ENCODE data around the gene MLLT3.

MLLT3 gene

DNA sequence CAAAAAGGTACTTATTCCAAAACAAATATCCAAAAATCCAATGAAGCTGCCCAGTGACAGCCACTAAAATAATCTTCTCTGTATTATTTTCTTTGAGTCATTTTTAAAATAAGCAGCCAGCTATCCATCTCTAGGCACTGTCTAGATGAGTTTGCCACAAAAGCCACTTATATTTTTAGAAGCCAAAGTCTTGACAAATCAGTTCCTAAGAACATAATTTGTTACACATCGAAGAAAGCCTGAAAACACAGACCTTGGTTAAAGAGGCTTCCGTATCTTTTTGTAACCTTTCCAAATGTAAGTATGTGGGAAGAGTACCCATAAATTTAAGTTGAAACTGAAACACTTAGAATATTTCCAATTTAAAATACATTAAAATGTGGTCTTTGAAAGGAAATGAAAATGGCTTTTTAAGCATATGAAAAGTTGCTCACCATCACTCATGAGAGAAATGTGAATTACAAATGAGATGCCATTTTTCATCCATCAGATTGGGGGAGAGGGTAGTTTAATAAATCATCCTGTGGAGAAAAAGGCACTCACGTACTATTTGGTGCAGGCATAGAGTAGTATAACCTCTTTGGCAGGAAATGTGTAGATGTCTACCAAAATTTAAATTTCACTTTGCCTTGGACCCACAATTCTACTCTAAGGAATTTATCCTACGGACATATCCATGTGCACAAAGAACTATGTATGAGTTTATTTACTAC, 180.4 kb downstream of the MLLT3 start:
- TF ChIP-seq TAF1 (IDR thresholded peaks at IDR 0.05; ENCODE audit: borderline replicate concordance, insufficient read depth, low read length) (no peak), SIN3A (IDR thresholded peaks at IDR 0.05; ENCODE audit: borderline replicate concordance, insufficient read depth, low read length) (no peak), POLR2AphosphoS5 (IDR thresholded peaks at IDR 0.05; ENCODE audit: low read depth, low read length) (no peak), FOXP2 (optimal IDR thresholded peaks at IDR 0.05; ENCODE audit: borderline replicate concordance, extremely low read depth, extremely low read length, insufficient read depth) (no peak)
- TF ChIP-seq, protein P1, sequence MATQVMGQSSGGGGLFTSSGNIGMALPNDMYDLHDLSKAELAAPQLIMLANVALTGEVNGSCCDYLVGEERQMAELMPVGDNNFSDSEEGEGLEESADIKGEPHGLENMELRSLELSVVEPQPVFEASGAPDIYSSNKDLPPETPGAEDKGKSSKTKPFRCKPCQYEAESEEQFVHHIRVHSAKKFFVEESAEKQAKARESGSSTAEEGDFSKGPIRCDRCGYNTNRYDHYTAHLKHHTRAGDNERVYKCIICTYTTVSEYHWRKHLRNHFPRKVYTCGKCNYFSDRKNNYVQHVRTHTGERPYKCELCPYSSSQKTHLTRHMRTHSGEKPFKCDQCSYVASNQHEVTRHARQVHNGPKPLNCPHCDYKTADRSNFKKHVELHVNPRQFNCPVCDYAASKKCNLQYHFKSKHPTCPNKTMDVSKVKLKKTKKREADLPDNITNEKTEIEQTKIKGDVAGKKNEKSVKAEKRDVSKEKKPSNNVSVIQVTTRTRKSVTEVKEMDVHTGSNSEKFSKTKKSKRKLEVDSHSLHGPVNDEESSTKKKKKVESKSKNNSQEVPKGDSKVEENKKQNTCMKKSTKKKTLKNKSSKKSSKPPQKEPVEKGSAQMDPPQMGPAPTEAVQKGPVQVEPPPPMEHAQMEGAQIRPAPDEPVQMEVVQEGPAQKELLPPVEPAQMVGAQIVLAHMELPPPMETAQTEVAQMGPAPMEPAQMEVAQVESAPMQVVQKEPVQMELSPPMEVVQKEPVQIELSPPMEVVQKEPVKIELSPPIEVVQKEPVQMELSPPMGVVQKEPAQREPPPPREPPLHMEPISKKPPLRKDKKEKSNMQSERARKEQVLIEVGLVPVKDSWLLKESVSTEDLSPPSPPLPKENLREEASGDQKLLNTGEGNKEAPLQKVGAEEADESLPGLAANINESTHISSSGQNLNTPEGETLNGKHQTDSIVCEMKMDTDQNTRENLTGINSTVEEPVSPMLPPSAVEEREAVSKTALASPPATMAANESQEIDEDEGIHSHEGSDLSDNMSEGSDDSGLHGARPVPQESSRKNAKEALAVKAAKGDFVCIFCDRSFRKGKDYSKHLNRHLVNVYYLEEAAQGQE (IDR thresholded peaks at IDR 0.05; ENCODE audit: insufficient read depth in 1 of 2, low read depth in 2 of 2, low read length in 2 of 2), result no peak

DNA sequence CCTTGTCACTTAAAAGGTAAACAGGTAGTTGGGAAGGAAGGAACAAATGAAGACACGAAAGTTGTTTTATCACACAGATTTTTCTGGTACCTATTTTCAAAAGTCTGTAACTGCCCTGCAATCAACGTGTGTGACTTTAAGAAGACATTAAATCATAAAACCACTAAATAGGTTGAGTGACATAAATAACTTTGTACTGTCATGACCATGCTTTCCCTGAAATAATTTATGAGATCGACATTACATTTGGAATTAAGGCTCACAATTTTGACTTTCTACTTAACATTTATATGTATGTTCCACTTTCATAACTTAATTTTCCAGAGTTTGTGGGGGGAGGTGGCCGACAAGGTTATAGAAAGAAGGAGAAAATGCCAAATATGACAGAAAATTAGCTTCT, 181.1 kb downstream of the MLLT3 start:
- TF ChIP-seq SIN3A (IDR thresholded peaks at IDR 0.05; ENCODE audit: borderline replicate concordance, insufficient read depth, low read length), result no peak
- TF ChIP-seq POLR2AphosphoS5 (IDR thresholded peaks at IDR 0.05; ENCODE audit: low read depth, low read length), result no peak

DNA sequence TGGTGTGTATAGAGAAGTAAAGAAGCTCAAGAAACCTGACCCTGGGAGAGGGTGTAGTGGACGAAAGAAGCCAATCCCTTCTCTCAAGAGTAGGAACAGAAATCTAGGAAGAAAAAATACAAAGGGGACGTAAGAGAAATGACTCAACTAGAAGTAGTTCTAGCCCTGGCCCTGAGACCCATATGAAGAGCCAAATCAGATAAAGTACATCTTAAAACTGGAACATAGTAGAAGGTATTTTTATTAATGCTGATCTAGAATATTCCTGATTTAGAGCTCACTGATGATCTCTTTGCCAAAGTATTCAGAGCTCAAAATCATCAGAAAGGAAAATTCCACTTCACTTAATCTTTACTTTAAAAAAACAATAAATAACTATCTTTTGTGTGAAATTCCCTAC, 184.8 kb downstream of the MLLT3 start:
- TF ChIP-seq TAF1 (IDR thresholded peaks at IDR 0.05; ENCODE audit: borderline replicate concordance, insufficient read depth, low read length) (no peak), POLR2AphosphoS5 (IDR thresholded peaks at IDR 0.05; ENCODE audit: low read depth, low read length) (no peak), SIN3A (IDR thresholded peaks at IDR 0.05; ENCODE audit: borderline replicate concordance, insufficient read depth, low read length) (no peak), FOXP2 (optimal IDR thresholded peaks at IDR 0.05; ENCODE audit: borderline replicate concordance, extremely low read depth, extremely low read length, insufficient read depth) (no peak)
- TF ChIP-seq, protein P1 (IDR thresholded peaks at IDR 0.05; ENCODE audit: insufficient read depth in 1 of 2, low read depth in 2 of 2, low read length in 2 of 2), result no peak

DNA sequence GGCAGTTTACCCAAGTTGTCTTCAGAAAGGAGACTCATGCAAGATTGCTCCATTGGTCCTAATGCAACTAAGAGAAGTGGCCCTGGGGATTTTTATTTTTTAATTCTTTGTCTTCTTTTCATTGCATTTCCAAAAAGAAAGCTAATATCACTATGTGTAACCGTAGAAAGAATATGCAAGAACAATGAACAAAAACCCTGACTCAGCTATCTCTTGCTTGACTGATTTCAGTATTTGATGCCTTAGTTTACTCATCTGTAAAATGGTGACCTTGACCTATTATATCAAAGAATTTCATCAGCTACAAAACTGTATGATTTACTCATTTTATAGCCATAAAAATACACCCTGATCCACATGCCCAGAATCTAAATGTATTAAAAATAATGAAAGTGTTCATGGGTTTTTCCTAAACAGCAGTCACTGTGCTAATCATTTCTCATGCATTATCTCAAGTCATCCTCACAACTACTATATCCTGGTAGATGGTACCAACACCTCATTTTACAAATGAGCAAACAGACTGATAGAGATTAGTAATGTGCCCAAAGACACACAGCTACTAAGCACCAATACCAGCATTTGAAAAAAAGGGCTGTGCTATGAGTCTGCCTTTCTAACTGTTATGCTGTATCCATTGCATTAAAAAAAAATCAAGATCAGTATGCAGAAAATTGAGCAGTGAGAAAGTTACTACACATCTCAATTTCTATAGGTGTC, 185.7 kb downstream of the MLLT3 start:
- TF ChIP-seq, protein P1 (IDR thresholded peaks at IDR 0.05; ENCODE audit: insufficient read depth in 1 of 2, low read depth in 2 of 2, low read length in 2 of 2), result no peak
- no peak for TF ChIP-seq TAF1 (IDR thresholded peaks at IDR 0.05; ENCODE audit: borderline replicate concordance, insufficient read depth, low read length)
- no peak for TF ChIP-seq POLR2AphosphoS5 (IDR thresholded peaks at IDR 0.05; ENCODE audit: low read depth, low read length)
- no peak for TF ChIP-seq SIN3A (IDR thresholded peaks at IDR 0.05; ENCODE audit: borderline replicate concordance, insufficient read depth, low read length)
- TF ChIP-seq FOXP2 (optimal IDR thresholded peaks at IDR 0.05; ENCODE audit: borderline replicate concordance, extremely low read depth, extremely low read length, insufficient read depth), result no peak

DNA sequence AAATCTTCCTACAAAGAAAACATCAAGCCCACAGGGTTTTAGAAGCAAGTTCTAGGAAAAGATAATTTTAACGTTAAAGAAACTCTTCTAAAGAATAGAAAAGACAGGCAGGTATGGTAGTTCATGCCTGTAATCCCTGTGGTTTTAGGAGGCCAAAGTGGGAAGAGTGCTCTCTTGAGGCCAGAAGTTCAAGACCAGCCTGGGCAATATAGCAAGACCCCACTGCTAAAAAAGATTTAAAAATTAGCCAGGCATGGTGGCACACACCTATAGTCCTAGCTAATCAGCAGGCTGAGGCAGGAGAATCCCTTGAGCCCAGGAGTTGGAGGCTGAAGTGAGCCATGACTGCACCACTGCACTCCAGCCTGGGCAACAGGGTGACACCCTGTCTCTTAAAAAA, 193.3 kb downstream of the MLLT3 start:
- no peak for TF ChIP-seq POLR2AphosphoS5 (IDR thresholded peaks at IDR 0.05; ENCODE audit: low read depth, low read length)
- no peak for TF ChIP-seq FOXP2 (optimal IDR thresholded peaks at IDR 0.05; ENCODE audit: borderline replicate concordance, extremely low read depth, extremely low read length, insufficient read depth)
- TF ChIP-seq TAF1 (IDR thresholded peaks at IDR 0.05; ENCODE audit: borderline replicate concordance, insufficient read depth, low read length), result no peak
- no peak for TF ChIP-seq SIN3A (IDR thresholded peaks at IDR 0.05; ENCODE audit: borderline replicate concordance, insufficient read depth, low read length)
- TF ChIP-seq, protein P1 (IDR thresholded peaks at IDR 0.05; ENCODE audit: insufficient read depth in 1 of 2, low read depth in 2 of 2, low read length in 2 of 2), result no peak

Data from PFSK-1 (cell line).